Ovary (tissue), 3 donors: Measurements from ENCODE around the gene EEF1AKMT4.

Experiments used
- CTCF ChIP-seq, 3 donors: fragments of 450-650 bp in 2 of 3; fragments of 200-600 bp in 1 of 3; IDR thresholded peaks; one replicate each; pipeline versions ENCODE4 v1.5.1 to v1.8.0; 2016 to 2022; ENCODE audit warnings: antibody characterized with exemption in 3 of 3, mild to moderate bottlenecking in 1 of 3
- EP300 ChIP-seq: sonication (generic); formaldehyde crosslinking; IDR thresholded peaks from one replicate; pipeline ENCODE4 v1.6.1; 2017; ENCODE audit warnings: antibody characterized with exemption
- POLR2A ChIP-seq: fragments of 450-650 bp; IDR thresholded peaks from one replicate; pipeline ENCODE4 v1.6.1; 2017; ENCODE audit warnings: antibody characterized with exemption, mild to moderate bottlenecking, moderate library complexity
- donor health status: DM: no; HTN: no; CAD: no.

DNA sequence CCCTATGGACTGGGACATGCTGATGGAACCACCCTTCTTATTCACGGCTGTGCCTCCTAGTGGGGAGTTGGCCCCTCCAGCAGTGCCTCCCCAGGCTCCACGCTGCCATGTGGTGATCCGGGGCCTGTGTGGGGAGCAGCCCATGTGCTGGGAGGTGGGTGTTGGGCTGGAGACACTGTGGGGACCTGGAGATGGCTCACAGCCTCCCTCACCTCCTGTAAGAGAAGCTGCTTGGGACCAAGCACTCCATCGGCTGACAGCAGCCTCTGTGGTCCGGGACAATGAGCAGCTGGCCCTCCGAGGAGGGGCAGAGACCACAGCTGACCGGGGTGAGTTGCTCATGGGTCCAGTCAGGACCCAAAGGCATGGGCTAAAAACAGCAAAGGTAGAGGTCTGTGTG lies 9.8 kb upstream of the EEF1AKMT4 start:
- TF ChIP-seq CTCF (IDR thresholded peaks at IDR 0.05) (no peak), POLR2A (no peak), EP300 (no peak)
